Activated T-cell treated with anti-CD3 and anti-CD28 coated beads, Interleukin-2, amount 50 U/mL, for 1 hour (primary cell): ENCODE measurements around the gene MANF.
"Not testable (repeated sequence)": the region's sequence is repeated elsewhere in the genome, so short reads cannot be mapped to it uniquely, and the experiment has no call there.

Experiments used
- DNase-seq: peaks from one replicate; pipeline ENCODE4 v3.0.0-alpha.2; 2020

MANF gene

DNA sequence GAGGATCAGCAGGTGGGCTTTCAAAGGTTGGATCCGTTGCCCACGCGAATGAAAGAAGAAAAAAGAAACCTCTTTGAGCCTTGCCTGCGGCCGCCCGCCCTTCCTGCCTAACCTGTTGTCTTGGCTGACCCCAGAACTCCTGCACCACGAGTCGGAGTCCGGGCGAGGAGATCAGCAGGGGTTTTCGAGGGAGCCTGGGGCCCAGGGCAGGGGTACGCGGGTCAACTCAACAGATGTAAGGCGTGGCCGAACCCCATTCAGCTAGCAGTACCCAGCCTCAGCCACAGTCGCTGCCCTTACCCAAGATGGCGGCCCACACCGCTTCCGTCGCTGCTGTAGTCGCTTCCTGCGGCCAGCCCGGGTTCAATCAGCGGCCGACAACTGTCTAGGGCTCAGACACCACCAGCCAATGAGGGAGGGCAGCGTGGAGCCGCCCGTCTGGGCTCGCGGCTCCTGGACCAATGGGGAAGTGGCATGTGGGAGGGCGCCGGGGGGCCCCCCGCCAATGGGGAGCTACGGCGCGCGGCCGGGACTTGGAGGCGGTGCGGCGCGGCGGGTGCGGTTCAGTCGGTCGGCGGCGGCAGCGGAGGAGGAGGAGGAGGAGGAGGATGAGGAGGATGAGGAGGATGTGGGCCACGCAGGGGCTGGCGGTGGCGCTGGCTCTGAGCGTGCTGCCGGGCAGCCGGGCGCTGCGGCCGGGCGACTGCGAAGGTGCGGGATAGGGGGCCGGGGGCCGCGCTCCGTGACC is at the start of gene MANF:
Gene MANF (plus strand): TSS at position 566 of the 748 bp plus-strand sequence. CDS start 52 bp downstream, at position 618.
- DNase-seq = peak; percentile 94

DNA sequence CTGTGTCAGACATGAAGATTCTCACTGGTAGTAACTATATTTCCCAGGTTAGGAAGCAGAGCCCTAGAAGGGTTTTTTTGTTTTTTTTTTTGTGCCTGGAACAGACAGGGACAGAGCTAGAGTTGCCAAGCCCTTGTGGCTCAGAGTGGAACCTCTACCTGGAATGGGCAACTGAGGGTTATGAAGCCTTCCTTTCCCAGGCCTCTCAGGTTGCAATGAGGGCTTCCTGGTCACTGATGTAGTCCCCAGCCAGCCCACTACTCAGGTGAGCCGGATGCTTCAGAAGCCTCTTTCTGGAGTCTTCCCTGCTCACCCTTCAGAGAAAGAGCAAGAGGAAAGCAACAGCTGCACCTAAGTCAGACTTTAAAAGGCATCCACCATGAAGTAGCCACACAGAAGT is 48.8 kb upstream of the MANF start:
- no peak for DNase-seq

DNA sequence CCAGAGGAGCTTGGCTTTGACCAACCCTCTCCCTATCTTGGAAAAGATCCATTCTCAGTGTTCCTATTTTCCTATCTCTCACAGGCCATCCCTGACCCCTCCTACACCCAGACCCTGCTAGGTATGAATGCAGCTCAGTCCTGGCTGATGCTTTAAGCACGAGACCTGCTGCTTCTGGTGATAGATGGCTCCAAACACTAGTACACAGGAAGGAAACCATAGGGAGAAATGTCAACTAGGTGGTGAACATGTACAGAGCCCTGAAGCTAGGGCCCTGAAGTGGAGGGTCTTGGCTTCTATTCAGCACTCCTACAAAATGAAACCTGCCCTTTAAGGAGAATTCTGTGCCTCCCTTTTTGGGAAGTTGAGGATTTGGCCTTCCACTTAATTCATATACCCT is 47.4 kb upstream of the MANF start:
- DNase-seq = no peak

DNA sequence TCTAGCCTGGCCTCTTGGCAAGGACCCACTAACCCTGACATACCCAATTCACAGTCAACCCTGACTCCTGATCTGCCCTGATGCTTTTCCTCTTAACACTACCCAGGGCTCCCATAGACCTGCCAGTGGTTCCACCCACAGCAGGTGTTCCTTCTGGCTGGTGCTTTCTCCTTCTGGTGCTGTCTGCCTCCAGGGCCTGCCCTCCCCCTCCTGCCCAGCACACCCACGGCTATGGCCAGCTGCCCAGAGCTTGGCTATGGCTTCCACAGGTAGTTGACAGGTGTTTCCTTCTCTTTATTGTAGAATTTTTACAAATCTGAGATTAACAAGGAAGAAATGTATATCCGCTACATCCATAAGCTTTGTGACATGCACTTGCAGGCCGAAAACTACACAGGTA is 46.5 kb upstream of the MANF start:
- no peak for DNase-seq

DNA sequence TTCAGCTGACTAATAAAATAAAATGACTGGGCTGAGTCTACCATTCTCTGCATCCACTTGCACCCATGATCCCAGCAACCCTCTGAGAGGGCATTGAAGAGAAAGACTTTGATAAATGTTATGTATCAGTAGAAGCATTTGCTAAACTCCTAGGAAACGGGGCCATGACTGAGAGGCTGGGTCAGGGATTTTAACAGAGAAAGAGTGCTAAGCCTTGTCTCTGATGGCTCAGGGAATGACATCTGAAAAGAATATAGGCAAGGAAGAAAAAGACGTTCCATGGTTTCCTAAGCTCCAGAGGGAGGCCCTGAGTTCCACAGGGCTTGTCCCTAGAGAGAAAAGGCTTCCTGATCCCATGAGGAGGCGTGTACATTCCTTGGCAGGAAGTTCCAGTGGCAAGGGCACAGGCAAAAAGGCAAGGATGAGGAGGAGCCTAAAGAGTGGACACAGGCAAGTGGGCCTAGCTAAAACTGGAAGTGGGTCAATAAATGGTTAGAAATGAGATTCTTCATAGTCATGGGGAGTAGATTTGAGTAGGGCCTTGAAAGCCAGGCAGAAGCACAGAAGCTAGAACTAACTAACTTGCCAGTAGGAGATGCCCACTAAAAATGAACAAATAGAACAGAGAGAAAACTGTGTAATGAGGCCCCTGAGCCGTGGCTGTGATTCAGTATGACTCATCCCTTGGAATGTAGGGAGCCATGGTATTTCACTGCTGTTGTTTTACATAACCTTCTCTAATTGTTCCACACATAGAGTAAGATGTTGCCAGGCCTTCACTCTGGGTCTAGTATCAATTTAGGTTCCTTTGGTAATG is 44.9 kb upstream of the MANF start:
- no peak for DNase-seq

DNA sequence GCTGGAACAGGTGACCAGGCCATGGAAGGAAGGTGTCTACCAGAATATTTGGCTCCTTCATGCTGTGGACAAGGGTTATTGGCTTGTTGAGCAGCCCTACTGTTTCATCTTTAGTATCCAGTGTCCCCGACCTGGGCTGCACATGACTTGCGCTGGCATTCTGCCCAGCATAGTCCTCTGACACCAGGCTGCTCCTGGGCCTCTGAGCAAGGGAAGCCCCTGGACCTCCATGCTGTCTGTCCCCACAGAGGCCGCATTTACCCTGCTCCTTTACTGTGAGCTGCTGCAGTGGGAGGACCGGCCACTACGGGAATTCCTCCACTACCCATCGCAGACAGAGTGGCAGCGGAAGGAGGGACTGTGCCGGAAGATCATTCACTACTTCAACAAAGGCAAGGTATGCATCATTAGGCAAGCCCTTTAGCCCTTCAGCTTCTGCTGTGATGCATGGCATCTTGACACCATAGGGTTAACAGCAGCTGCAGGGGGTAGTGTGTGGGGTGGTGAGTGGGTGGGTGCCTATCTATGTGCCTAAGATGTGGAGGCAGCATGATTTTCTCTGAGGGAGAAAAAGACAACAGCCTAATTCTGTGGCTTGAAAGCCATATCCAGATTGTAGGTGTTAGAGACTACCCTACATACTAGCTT is 44.0 kb upstream of the MANF start:
- no peak for DNase-seq

DNA sequence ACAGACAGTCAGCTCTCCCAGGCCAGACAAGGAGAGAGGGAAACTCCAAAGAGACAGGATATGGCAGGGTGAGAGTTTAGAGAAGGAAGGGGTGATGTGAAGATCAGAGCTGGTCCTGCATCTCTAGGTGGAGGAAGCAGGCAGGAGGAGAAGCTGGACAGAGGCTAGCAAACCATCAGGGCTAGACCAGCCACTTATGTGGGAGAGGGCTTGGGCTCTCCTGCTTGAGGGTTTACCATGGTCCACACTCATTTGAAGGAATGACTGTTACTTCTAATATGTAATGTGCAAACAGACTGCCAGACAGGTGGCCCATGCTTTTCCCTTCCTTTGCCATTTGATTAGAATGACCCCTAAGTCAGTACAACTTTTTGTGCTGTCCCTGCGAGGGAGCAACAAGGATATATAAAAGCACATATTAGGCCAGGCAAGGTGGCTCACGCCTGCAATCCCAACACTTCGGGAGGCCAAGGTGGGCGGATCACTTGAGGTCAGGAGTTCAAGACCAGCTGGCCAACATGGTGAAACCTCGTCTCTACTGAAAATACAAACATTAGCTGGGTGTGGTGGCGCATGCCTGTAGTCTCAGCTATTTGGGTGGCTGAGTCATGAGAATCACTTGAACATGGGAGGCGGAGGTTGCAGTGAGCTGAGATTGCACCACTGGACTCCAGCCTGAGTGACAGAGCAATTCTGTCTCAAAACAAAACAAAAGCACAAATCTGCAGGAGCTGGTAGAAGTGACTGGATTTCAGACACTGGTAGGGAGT is 41.0 kb upstream of the MANF start:
- DNase-seq = no peak

DNA sequence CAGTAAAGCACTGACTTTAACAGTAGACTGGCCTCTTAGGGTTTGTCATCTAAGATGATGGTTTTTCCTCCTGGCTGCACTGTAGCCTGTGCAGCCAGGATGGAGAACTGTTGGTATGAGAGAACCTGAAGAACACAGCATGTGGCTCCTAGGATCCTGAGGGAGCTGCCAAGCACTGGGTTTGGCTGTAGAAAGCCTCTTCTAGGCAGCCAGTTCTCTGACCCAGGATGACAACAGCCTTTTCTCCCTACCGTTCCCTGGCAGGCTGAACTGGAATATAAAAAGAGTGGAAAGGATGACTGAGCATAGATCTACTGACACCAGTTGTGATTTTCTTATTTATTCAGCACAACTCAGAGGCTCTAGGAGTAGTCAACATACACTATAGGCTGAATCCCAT is 34.3 kb upstream of the MANF start:
- no peak for DNase-seq

DNA sequence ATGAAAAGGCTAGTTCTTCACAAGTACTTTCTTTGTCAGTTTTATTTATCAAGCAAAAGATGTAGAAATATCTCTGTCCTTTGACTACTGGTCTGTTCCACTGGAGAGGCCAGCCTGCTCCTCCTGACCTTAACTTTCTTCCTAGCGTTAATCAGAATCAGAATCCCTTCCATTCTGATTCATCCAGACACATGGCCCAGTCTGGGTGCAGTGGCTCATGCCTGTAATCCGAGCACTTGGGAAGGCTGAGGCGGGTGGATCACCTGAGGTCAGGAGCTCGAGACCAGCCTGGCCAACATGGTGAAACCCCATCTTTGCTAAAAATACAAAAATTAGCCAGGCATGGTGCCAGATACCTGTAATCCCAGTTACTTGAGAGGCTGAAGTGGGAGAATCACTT is 32.0 kb upstream of the MANF start:
- DNase-seq = no peak

DNA sequence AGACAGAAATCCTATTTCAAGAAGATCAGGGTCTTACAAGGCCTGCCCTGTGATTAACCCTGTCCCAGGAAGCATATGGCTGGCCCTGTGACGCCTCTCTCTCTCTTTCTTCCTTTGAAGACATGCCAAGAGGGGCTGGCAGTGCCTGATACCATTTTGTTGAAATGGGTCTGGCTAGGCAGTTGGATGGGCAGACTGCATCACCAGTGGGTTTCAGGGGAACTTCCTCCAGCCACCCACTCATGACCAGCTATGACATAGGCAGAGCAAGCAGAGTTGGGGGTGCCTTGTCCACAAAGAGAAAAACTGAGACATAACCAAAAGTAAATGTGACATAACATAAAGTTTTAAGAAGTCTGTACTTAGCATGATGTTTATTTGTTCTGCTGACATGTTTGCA is 31.4 kb upstream of the MANF start:
- DNase-seq = no peak

DNA sequence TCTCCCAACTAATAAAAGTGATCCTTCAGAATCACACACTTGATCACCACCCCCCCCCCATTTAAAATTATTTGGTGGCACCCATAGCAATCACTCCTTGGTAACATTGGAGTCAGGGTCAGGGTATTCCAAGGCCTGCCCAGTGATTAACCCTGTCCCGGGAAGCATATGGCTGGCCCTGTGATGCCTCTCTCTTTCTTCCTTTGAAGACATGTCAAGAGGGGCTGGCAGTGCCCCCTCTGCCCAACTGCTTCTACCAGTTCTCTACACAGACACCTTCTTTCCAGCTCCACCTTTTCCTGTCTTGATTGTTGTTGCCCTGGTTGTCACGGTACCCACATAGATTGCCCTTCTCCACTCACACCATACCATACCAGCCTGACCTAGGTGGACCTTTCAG is 30.9 kb upstream of the MANF start:
- DNase-seq = no peak

DNA sequence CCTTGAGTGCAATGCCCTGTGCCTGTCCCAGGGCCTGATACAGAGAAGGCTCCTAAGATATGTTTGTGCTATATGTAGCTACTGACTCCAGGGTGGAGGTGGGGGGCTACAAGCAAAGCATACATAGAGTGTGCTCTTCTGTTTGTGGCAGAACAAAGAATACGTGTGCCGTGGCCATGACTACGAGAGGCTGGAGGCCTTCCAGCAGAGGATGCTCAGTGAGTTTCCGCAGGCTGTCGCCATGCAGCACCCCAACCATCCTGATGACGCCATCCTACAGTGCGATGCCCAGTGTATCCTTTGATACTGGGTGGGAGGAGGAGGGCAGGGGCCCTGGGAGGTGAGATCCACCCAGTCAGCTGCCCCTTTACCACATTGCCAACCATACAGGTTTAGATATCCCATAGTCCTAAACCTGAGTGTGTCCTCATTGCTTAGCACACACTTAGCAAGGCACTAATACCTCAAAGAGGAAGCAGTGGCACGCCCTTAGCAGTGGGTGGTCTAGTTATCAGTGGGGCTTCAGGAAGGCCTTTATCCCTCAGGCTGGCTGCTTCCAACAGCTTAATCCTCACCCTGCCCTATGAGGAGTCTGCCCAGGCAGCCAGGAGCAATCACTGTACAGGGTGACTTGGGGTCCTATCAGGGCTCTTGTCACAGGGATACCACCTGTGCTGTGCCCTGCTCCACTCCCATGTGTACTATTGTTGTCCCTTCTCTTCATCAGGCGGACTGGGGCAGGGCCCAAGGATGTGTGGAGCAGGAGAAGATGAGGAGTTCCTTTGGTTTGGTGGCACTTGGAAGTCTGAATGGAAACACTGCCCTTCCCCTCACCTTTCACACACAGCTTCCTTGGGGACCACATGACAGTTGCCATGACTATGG is 30.1 kb upstream of the MANF start:
- DNase-seq = no peak

DNA sequence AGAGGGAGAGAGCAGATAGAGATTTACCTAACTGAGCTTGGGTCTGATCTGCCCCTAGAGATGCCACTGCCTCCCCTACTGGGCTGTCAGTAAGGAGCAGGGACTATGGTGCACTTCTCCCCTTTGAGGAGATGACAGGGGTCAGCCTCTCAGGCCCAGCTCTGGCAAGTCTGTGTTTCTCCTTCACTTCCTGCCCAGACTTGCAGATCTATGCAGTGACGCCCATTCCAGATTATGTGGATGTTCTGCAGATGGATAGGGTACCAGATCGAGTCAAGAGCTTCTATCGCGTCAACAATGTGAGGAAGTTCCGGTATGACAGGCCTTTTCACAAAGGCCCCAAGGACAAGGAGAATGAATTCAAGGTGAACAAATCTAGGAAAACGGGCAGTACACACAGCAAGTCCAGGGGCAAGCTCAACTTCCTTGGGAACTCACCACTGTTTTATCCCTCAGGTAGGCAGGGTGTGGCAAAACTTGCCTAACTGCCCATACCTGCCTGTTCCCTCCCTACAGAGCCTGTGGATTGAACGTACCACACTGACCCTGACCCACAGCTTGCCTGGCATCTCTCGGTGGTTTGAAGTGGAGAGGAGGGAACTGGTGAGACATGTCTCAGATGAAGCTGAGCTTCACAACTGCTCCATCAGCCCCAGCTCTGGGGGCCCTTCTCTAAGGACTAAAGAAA is 29.1 kb upstream of the MANF start:
- no peak for DNase-seq

DNA sequence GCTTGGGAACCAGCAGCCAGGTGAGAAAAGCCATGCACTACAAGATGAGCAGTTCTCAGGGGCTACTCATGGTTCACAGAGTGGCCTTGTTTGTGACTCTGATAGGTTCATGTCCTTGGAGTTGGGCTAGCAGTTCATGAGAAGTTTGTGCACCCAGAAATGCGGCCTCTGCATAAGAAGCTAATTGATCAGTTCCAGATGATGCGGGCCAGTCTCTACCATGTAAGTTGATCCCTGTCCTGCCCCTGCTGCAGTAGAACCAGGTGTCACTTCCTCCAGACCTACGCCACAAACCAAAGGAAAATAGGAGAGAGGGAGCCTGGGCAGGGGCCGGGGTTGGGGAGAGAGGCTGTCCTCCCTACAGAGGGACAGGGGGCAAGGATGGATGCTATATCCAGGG is 27.2 kb upstream of the MANF start:
- no peak for DNase-seq

DNA sequence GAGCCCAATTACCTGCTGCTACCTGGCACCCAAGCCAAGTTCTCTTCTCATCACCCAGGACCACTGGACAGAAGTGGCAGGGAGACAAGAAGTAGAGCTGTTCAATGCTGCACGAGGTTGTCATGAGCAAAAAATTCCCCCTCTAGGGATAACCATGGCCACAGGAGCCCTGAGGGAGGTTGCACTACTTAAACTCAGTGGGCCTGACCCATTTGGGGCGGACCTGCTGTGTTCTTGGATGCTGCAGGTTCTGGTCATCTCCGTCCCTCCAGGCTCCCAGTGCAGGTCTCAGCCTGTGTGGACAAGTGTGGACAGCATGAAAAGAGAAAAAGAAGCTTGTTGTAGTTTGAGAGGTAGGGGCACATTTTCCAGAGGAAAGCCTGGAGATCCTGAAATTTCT is 26.1 kb upstream of the MANF start:
- no peak for DNase-seq

DNA sequence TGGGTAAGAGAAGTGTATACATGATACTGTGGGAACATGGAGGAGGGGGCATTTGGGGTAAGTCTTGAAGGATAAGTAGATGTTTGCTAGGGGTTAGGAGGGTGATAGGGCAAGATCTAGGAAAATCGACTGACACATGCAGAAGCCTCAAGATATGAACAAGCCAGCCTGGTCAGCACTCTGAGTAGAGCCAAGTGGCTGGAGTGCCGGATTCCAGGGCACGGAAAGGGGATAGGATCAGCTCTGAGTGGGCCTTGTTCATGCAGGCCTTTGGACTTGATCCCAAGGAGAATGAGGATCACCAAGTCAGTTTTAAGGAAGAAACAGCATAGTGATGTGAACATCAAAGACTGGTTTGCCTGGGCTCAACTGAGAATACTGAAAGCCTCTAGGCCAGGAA is 24.3 kb upstream of the MANF start:
- no peak for DNase-seq

DNA sequence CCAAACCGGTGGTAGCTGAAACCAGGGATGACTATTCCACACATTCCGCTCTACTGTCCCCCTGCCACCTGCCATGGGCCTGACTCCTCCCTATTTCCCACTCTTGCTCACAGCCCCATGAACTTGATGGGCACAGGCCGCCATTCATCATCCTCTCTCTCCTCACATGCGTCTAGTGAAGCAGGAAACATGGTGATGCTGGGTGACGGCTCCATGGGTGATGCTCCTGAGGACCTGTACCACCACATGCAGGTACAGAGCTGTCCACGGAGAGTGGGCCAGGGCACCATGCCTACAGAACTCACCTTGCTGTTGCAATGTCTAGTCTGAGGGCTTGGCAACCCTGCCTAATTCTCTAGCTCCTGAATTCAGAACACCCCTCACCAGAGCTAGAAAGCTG is 23.3 kb upstream of the MANF start:
- DNase-seq = no peak

DNA sequence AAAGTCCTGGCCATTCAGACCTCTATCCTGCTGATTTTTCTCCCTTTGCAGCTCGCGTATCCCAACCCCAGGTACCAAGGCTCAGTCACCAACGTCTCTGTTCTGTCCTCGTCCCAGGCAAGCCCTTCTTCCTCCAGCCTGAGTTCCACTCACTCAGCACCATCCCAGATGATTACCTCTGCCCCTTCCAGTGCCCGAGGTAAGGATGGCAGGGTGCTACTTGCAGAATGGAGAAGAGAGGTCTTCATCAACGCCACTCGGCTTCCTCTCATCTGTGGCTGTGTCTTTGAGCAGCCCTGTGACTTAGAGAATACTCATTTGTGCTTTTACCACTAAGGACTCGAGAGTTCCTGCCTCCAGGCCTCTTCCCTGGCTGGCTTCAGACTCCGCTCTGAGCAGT is 22.6 kb upstream of the MANF start:
- no peak for DNase-seq

DNA sequence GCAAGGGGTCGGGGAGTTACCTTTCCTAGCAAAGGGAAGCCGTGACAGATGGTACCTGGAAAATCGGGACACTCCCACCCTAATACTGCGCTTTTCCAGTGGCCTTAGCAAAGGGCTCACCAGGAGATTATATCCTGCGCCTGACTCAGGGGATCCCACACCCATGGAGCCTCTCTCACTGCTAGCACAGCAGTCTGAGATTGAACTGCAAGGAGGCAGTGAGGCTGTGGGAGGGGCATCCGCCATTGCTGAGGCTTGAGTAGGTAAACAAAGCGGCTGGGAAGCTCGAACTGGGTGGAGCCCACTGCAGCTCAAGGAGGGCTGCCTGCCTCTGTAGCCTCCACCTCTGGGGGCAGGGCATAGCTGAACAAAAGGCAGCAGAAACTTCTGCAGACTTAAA is 16.8 kb upstream of the MANF start:
- DNase-seq = not testable (repeated sequence)

DNA sequence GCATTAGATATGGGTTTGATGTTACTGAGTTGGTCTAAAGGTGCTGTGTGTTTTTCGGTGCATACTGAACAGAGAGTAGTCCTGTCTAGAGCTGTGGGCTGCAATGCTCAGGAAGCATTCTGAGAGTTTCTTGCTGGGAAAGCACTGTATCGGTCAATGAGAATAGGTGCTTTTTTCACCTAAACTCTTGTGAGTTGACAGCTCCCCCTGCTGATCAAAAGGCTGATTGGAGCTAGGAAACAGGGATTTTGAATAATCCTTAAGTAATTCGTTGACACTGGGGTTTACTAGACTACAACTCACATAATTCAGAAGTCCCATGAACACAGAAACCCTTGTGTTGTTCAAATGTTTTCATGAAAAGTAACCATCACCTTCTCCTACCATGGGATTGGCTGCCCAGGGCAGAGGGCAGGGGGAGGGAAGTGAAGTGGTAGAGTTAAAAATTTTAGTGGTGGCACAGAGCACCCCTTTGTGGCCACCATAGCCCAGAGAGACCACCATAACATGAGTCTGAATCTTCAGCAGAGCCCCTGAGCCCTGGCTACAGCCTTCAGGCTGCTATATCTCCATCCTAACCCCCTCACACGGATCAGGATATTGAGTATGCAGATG is 13.0 kb upstream of the MANF start:
- DNase-seq = no peak
